ENCODE data around the gene NTF3. TPM values are rescaled to one million over a fixed set of nuclear protein-coding genes. Genes with fewer than 3 reads are reported as not detected.

The NTF3 gene
- total and polyA plus RNA-seq, 2 of the 8 experiments (the other 6 are each of a cell fraction or from before 2014, with no cell fraction given) = 1.4 to 2.3 TPM

GRCh38 chr12:5503774-5504173 lies 71.9 kb downstream of the NTF3 start:
- Histone ChIP-seq H3K4me1 (replicated peaks in 1 of 4; ENCODE audit: control insufficient read depth in 3 of 4, insufficient read depth in 4 of 4, low read length in 3 of 4) (no peaks in the 10 kb centered on the region; a peak in 2 of 7 replicates), H3K4ac (replicated peaks; ENCODE audit: insufficient read length, low read depth, low read length) (no peak overlapping the region), H3K36me3 (ENCODE audit: control insufficient read depth in 2 of 4, insufficient read depth in 4 of 4, low read length in 3 of 4) (no peaks in the 10 kb centered on the region), H4K20me1 (replicated peaks in 1 of 2; ENCODE audit: control insufficient read depth in 1 of 2, insufficient read depth in 2 of 2, low read length in 2 of 2) (no peaks in the 10 kb centered on the region), H3K4me3 (ENCODE audit: extremely low read depth in 1 of 4, insufficient read depth in 2 of 4, low read depth in 3 of 4, low read length in 4 of 4) (no peak overlapping the region), H2AFZ (ENCODE audit: low read length) (no peak overlapping the region), H2BK15ac (ENCODE audit: low read length) (no peak overlapping the region), H2BK120ac (replicated peaks; ENCODE audit: low read depth, low read length) (no peak overlapping the region), H3K9ac (replicated peaks in 1 of 4; ENCODE audit: extremely low read depth in 1 of 4, low read depth in 3 of 4, low read length in 3 of 4) (no peak overlapping the region), H3K23ac (ENCODE audit: insufficient read length) (no peak overlapping the region), H3K27ac (ENCODE audit: low read depth, low read length) (no peak overlapping the region), H4K8ac (ENCODE audit: extremely low read depth, insufficient read depth, low read length) (no peak overlapping the region), H3K56ac (replicated peaks; ENCODE audit: insufficient read length, low read depth, low read length) (no peak overlapping the region), H2BK20ac (ENCODE audit: low read length) (no peak overlapping the region), H3K9me3 (ENCODE audit: insufficient read depth in 2 of 2, low read depth in 1 of 2, low read length in 1 of 2) (no peaks in the 10 kb centered on the region), H3K79me2 (ENCODE audit: control insufficient read depth in 1 of 2, insufficient read depth in 2 of 2, low read length in 2 of 2) (no peaks in the 10 kb centered on the region), H4K5ac (ENCODE audit: insufficient read length, low read depth, low read length) (no peak overlapping the region), H3K4me2 (ENCODE audit: insufficient read depth in 1 of 2, low read depth in 2 of 2, low read length in 2 of 2) (no peak overlapping the region), H3K14ac (ENCODE audit: insufficient read length) (no peak overlapping the region), H3K18ac (ENCODE audit: extremely low read depth, low read length) (no peak overlapping the region), H3K27me3 (replicated peaks in 1 of 4; ENCODE audit: control insufficient read depth in 3 of 4, extremely low read depth in 1 of 4, insufficient read depth in 3 of 4, low read length in 3 of 4) (no peaks in the 10 kb centered on the region), H2BK12ac (ENCODE audit: low read depth, low read length) (no peak overlapping the region), H3K79me1 (ENCODE audit: low read depth, low read length) (no peaks in the 10 kb centered on the region), H2BK5ac (ENCODE audit: low read depth, low read length) (no peak overlapping the region), H3K23me2 (ENCODE audit: low read depth, low read length) (no peaks in the 10 kb centered on the region), H2AK5ac (ENCODE audit: low read depth, low read length) (no peak overlapping the region), H4K91ac (replicated peaks; ENCODE audit: insufficient read length, low read length) (no peak overlapping the region)
- 76% methylated on average over 6 of the region's 6 CpGs; no CpG with 5 or more reads in 1 of the 2 experiments for WGBS, 2 experiments (ENCODE audit: extremely low coverage in 1 of 2, insufficient coverage in 1 of 2, insufficient read length in 1 of 2, insufficient replicate concordance in 2 of 2, low coverage in 1 of 2, low lambda C conversion rate in 2 of 2, missing lambda C conversion rate in 1 of 2)
- no peak for FAIRE-seq
- DNase-seq (ENCODE audit: low read depth in 1 of 2, low spot score in 2 of 2) = no peak
- ChIA-PET CTCF (ENCODE audit: partially characterized antibody) (interaction anchor here (1.0 to 4.1 kb wide), 4 partner anchors 7 to 145 kb away, joined by 3 to 25 read pairs (median 4); no protein-coding TSS in a partner anchor), POLR2A (ENCODE audit: partially characterized antibody) (no interaction called here)
- TF ChIP-seq ATF2 (IDR thresholded peaks at IDR 0.05; ENCODE audit: low read length) (no peak), NRF1 (IDR thresholded peaks at IDR 0.05; ENCODE audit: low read depth, low read length) (no peak), EZH2 (IDR thresholded peaks at IDR 0.05; ENCODE audit: low read depth, low read length, severe bottlenecking) (no peak), ASH2L (IDR thresholded peaks at IDR 0.05; ENCODE audit: low read length) (no peak), JUN (IDR thresholded peaks at IDR 0.05; ENCODE audit: low read depth, low read length) (no peak), EP300 (IDR thresholded peaks at IDR 0.05; ENCODE audit: borderline replicate concordance in 1 of 2, low read depth in 2 of 2, low read length in 2 of 2) (no peak), MAFK (IDR thresholded peaks at IDR 0.05; ENCODE audit: low read depth, low read length) (no peak), ZNF274 (IDR thresholded peaks at IDR 0.05; ENCODE audit: borderline replicate concordance, extremely low read depth, low read length) (no peak), SP1 (IDR thresholded peaks at IDR 0.05; ENCODE audit: low read depth, low read length) (no peak), FOSL1 (IDR thresholded peaks at IDR 0.05; ENCODE audit: insufficient read depth, low read depth, low read length) (no peak), HDAC2 (IDR thresholded peaks at IDR 0.05; ENCODE audit: borderline replicate concordance in 1 of 2, low read depth in 2 of 2, low read length in 2 of 2) (no peak), KDM4A (IDR thresholded peaks at IDR 0.05; ENCODE audit: low read depth, low read length, severe bottlenecking) (no peak)
